Lung (tissue), 12 donors: ENCODE measurements around the gene KIF26A. TPM values are rescaled to one million over a fixed set of nuclear protein-coding genes. Genes with fewer than 3 reads are reported as not detected.
"Not testable (repeated sequence)": the region's sequence is repeated elsewhere in the genome, so short reads cannot be mapped to it uniquely, and the experiment has no call there.

ENCODE experiments used
- ATAC-seq: fragments of 200-7000 bp; cut with Tn5 transposase; one replicate; pipeline ENCODE4 v1.9.1; 2020; ENCODE audit warnings: moderate number of reproducible peaks; ENCODE audit not compliant: insufficient read depth, low FRiP score
- DNase-seq, 3 donors: peaks; one replicate each; pipeline ENCODE4 v3.0.0-alpha.2; 2013 to 2017
- H3K27ac ChIP-seq, 2 donors: one replicate each; pipeline ENCODE4 v1.5.1; 2013; ENCODE audit warnings: mild to moderate bottlenecking in 2 of 2, moderate library complexity in 2 of 2, control low read depth in 1 of 2, inconsistent platforms in 1 of 2, low read depth in 1 of 2, low read length in 1 of 2
- H3K27me3 ChIP-seq, 3 donors: one replicate each; pipeline ENCODE4 v1.5.1; 2013; ENCODE audit warnings: low read length in 2 of 3; ENCODE audit not compliant: control insufficient read depth in 3 of 3, insufficient read depth in 3 of 3
- H3K36me3 ChIP-seq, 4 donors: one replicate each; pipeline ENCODE4 v1.5.1; 2013; ENCODE audit warnings: low read length in 4 of 4, mild to moderate bottlenecking in 1 of 4, moderate library complexity in 1 of 4; ENCODE audit not compliant: control insufficient read depth in 4 of 4, insufficient read depth in 4 of 4
- H3K4me1 ChIP-seq, 5 donors: one replicate each; pipeline ENCODE4 v1.5.1; 2013; ENCODE audit warnings: low read length in 5 of 5, mild to moderate bottlenecking in 2 of 5, moderate library complexity in 1 of 5; ENCODE audit not compliant: control insufficient read depth in 5 of 5, insufficient read depth in 5 of 5
- H3K4me3 ChIP-seq: one replicate; pipeline ENCODE4 v1.5.1; 2013; ENCODE audit warnings: mild to moderate bottlenecking, control low read depth, moderate library complexity
- H3K9ac ChIP-seq, 2 donors: one replicate each; pipeline ENCODE4 v1.5.1; 2013; ENCODE audit warnings: low read length in 2 of 2, control low read depth in 1 of 2; ENCODE audit not compliant: insufficient read depth in 1 of 2
- H3K9me3 ChIP-seq, 4 donors: one replicate each; pipeline ENCODE4 v1.5.1; 2013; ENCODE audit warnings: low read length in 3 of 4, mild to moderate bottlenecking in 1 of 4, moderate library complexity in 1 of 4; ENCODE audit not compliant: control insufficient read depth in 4 of 4, insufficient read depth in 3 of 4
- CTCF ChIP-seq: IDR thresholded peaks from 2 replicates; pipeline ENCODE4 v1.5.1; 2012; ENCODE audit warnings: mild to moderate bottlenecking; ENCODE audit errors: control extremely low read depth, extremely low read depth
- WGBS, 2 donors: extraction: QIAGEN DNeasy Blood & Tissue Kit; methylation state at CpG; one replicate each; pipeline ENCODE4 v1.1.7; 2013; 5-methylcytosine and 5-hydroxymethylcytosine counted together
- polyA plus RNA-seq, 2 donors: library from polyadenylated mRNA; stranded (reverse); fragments of 200-250 nt; gene quantifications; one replicate each; pipeline ENCODE4 v1.2.1, GENCODE V29; 2013
- total RNA-seq, 2 donors: library from RNA; depleted of rRNA in 1 of 2; stranded (reverse); fragments of >200 nt in 1 of 2; gene quantifications; one replicate each; pipeline ENCODE4 v1.2.1, GENCODE V29; 2014 to 2021
- donor health status: control.
- donor health status: control.
- donor health status: Bipolar disorder and iron deficiency.
- donor health status: healthy.
- donor health status: DM: yes; HTN: yes; CAD: no.

KIF26A gene
- total and polyA plus RNA-seq, 4 donors = 2.4 to 11.4 (median 4.5) TPM

DNA sequence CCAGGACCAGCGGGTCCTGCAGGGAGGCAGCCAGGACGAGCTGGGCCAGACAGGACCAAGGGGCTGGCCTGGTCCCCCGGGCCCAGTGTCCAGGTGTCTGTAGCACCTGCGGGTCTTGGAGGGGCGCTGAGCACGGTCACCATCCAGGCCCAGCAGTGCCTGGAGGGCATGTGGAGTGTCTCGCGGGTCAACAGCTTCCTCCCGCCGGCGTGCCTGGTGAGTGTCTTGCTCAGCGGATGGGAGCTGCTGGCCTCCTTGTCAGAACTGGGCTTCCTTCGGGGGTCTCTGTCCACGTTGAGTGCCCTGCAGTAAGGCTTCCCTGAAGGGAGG, 13.8 kb downstream of the KIF26A start:
- Histone ChIP-seq H3K27me3 (no peaks in the 10 kb centered on the region), H3K9ac (no peak overlapping the region), H3K27ac (no peak overlapping the region), H3K4me1 (peaks cover 0 to 35% (median 11%) of the 10 kb centered on the region in 5 donors), H3K36me3 (no peaks in the 10 kb centered on the region), H3K9me3 (no peaks in the 10 kb centered on the region), H3K4me3 (no peak overlapping the region)
- DNase-seq = no peak
- no peak for TF ChIP-seq CTCF
- no peak for ATAC-seq
- WGBS, 2 donors = 92 to 94% methylated on average over 13 to 14 of the region's 14 CpGs

DNA sequence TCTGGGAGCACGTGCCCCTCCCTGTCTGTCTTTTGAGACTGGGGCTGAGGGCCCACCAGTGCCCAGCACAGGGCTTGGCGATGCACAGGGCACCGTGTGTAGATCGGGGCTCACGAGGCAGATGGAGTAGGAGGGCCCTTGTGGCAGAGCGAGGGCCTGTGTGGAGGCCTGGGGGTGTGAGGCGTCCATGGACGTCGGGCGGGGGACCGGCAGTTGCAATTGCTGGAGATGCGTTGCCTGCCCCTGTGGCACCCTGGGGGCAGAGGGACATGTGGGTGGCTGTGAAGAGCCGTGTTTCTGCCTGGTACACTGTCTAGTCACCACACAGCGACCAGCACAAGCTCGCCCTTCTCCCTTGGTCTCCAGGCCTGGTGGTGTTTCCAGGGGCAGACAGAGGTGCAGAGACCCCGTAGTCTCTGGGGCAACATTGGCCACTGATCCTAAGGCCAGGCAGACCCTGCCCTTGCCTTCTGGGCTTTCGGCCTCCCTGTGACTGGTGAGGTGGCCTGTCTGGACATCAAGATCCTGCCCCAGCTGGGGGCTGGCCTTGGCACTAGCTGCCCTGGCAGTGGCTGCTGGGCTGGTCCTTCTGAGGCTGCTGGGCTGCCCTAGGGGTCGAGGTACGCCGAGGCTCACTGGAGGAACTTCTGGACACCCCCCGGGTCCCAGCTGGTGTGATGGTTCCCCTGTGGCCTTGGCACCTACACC, 14.5 kb downstream of the KIF26A start:
- DNase-seq = no peak
- no peak for ATAC-seq
- no peaks in the 10 kb centered on the region for H3K36me3 ChIP-seq
- no peaks in the 10 kb centered on the region for H3K27me3 ChIP-seq
- 94 to 95% methylated on average over 20 to 21 of the region's 21 CpGs for WGBS, 2 donors
- no peak overlapping the region for H3K27ac ChIP-seq
- peaks cover 0 to 29% (median 11%) of the 10 kb centered on the region in 5 donors for H3K4me1 ChIP-seq
- no peaks in the 10 kb centered on the region for H3K9me3 ChIP-seq
- no peak overlapping the region for H3K9ac ChIP-seq
- H3K4me3 ChIP-seq = no peak overlapping the region
- no peak for TF ChIP-seq CTCF

DNA sequence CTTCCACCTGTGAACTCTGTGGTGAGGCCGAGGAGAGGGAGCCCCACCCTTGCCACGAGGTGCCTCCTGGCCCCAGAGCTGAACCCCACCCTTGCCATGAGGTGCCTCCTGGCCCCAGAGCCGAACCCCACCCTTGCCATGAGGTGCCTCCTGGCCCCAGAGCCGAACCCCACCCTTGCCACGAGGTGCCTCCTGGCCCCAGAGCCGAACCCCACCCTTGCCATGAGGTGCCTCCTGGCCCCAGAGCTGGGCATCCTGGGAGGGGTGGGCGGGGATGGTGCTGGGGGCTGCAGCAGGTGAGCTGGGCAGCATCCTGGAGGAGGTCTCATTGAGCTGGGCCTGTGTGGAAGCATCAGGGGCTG, 15.0 kb downstream of the KIF26A start:
- H3K27ac ChIP-seq, H3K27me3 ChIP-seq, H3K9ac ChIP-seq, H3K9me3 ChIP-seq, H3K36me3 ChIP-seq, ATAC-seq, H3K4me3 ChIP-seq, DNase-seq: not testable (repeated sequence)
- WGBS, 2 donors = 60 to 62% methylated on average over 7 of the region's 7 CpGs
- H3K4me1 ChIP-seq = peaks cover 0 to 29% (median 11%) of the 10 kb centered on the region in 5 donors

GRCh38 chr14:104154246-104154645, 15.9 kb downstream of the KIF26A start:
- ATAC-seq (no peak), DNase-seq (no peak)
- H3K9ac ChIP-seq = no peak overlapping the region
- TF ChIP-seq CTCF = no peak
- H3K4me3 ChIP-seq = no peak overlapping the region
- no peaks in the 10 kb centered on the region for H3K9me3 ChIP-seq
- peaks cover 0 to 2% (median 0%) of the 10 kb centered on the region in 4 donors for H3K36me3 ChIP-seq
- 84 to 95% methylated on average over 14 to 15 of the region's 15 CpGs for WGBS, 2 donors
- H3K27me3 ChIP-seq = no peaks in the 10 kb centered on the region
- H3K4me1 ChIP-seq = peaks cover 0 to 29% (median 7%) of the 10 kb centered on the region in 5 donors
- H3K27ac ChIP-seq = no peak overlapping the region
